KMS-11 (cell line): ENCODE measurements around the gene CYP51A1.

Source experiments
- H2AFZ ChIP-seq: fragments of 200-600 bp; sonication (generic); 2 replicates; pipeline ENCODE4 v1.6.1; 2016; ENCODE audit warnings: antibody characterized with exemption, mixed run types, low read depth
- H3K27ac ChIP-seq: fragments of 200-600 bp; sonication (generic); 2 replicates; pipeline ENCODE4 v1.6.1; 2016; ENCODE audit warnings: mild to moderate bottlenecking, mixed run types
- H3K27me3 ChIP-seq: fragments of 200-600 bp; sonication (generic); 2 replicates; pipeline ENCODE4 v1.6.1; 2017; ENCODE audit warnings: mild to moderate bottlenecking, low read depth, mixed run types, moderate library complexity; ENCODE audit not compliant: insufficient read depth
- H3K36me3 ChIP-seq: fragments of 200-600 bp; sonication (generic); 2 replicates; pipeline ENCODE4 v1.6.1; 2017; ENCODE audit warnings: mild to moderate bottlenecking, mixed run types; ENCODE audit not compliant: insufficient read depth
- H3K4me1 ChIP-seq: fragments of 200-600 bp; sonication (generic); 2 replicates; pipeline ENCODE4 v1.6.1; 2016; ENCODE audit warnings: mild to moderate bottlenecking, low read depth, mixed run types; ENCODE audit not compliant: poor library complexity, severe bottlenecking
- H3K4me2 ChIP-seq: fragments of 200-600 bp; sonication (generic); 2 replicates; pipeline ENCODE4 v1.7.0; 2016; ENCODE audit warnings: mild to moderate bottlenecking, mixed run types
- H3K4me3 ChIP-seq: fragments of 200-600 bp; sonication (generic); IDR thresholded peaks from 2 replicates; pipeline ENCODE4 v1.6.1; 2017; ENCODE audit warnings: low read depth, low read length, mixed read lengths; ENCODE audit not compliant: insufficient read depth
- H3K79me2 ChIP-seq: fragments of 200-600 bp; sonication (generic); 2 replicates; pipeline ENCODE4 v1.6.1; 2016; ENCODE audit warnings: low read depth, mixed run types; ENCODE audit not compliant: insufficient read depth
- H3K9ac ChIP-seq: fragments of 200-600 bp; sonication (generic); 2 replicates; pipeline ENCODE4 v1.6.1; 2016; ENCODE audit warnings: mild to moderate bottlenecking, mixed run types
- H4K20me1 ChIP-seq: fragments of 200-600 bp; sonication (generic); 2 replicates; pipeline ENCODE4 v1.6.1; 2016; ENCODE audit warnings: mild to moderate bottlenecking, mixed run types; ENCODE audit not compliant: insufficient read depth
- TF ChIP-seq, protein P1 (sequence below): fragments of 200-600 bp; sonication (generic); conservative IDR thresholded peaks from 2 replicates; pipeline ENCODE4 v1.6.1; 2017; ENCODE audit warnings: low read depth, mild to moderate bottlenecking, antibody characterized with exemption, low read length, moderate library complexity, mixed read lengths

The CYP51A1 gene

DNA sequence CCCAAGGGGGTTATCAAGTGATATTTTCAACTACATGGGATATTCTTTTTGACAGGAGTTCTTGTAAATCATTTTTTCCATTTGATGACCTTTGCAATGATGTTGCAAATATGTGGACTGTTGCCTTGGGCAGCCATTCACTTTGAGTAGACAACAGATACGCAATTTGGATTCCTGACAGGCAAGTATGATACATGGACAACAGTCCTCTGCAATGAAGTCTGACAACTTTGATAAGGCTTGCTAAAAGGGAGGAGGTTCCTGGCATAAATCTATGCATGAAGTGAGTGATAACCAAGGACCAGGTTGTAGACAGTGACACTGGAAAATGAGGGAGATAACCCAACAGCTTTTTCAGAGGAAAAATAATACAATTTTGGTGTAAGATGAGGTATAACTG lies 27.0 kb upstream of the CYP51A1 start:
- no peak overlapping the region for H2AFZ ChIP-seq
- no peak overlapping the region for H3K4me3 ChIP-seq
- TF ChIP-seq, protein P1, sequence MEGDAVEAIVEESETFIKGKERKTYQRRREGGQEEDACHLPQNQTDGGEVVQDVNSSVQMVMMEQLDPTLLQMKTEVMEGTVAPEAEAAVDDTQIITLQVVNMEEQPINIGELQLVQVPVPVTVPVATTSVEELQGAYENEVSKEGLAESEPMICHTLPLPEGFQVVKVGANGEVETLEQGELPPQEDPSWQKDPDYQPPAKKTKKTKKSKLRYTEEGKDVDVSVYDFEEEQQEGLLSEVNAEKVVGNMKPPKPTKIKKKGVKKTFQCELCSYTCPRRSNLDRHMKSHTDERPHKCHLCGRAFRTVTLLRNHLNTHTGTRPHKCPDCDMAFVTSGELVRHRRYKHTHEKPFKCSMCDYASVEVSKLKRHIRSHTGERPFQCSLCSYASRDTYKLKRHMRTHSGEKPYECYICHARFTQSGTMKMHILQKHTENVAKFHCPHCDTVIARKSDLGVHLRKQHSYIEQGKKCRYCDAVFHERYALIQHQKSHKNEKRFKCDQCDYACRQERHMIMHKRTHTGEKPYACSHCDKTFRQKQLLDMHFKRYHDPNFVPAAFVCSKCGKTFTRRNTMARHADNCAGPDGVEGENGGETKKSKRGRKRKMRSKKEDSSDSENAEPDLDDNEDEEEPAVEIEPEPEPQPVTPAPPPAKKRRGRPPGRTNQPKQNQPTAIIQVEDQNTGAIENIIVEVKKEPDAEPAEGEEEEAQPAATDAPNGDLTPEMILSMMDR, result no peak
- H3K79me2 ChIP-seq, result no peaks in the 10 kb centered on the region
- H3K4me2 ChIP-seq, result no peak overlapping the region
- no peaks in the 10 kb centered on the region for H3K36me3 ChIP-seq
- H4K20me1 ChIP-seq, result no peaks in the 10 kb centered on the region
- H3K9ac ChIP-seq, result no peak overlapping the region
- H3K27me3 ChIP-seq, result no peaks in the 10 kb centered on the region
- no peaks in the 10 kb centered on the region for H3K4me1 ChIP-seq
- H3K27ac ChIP-seq, result no peak overlapping the region

DNA sequence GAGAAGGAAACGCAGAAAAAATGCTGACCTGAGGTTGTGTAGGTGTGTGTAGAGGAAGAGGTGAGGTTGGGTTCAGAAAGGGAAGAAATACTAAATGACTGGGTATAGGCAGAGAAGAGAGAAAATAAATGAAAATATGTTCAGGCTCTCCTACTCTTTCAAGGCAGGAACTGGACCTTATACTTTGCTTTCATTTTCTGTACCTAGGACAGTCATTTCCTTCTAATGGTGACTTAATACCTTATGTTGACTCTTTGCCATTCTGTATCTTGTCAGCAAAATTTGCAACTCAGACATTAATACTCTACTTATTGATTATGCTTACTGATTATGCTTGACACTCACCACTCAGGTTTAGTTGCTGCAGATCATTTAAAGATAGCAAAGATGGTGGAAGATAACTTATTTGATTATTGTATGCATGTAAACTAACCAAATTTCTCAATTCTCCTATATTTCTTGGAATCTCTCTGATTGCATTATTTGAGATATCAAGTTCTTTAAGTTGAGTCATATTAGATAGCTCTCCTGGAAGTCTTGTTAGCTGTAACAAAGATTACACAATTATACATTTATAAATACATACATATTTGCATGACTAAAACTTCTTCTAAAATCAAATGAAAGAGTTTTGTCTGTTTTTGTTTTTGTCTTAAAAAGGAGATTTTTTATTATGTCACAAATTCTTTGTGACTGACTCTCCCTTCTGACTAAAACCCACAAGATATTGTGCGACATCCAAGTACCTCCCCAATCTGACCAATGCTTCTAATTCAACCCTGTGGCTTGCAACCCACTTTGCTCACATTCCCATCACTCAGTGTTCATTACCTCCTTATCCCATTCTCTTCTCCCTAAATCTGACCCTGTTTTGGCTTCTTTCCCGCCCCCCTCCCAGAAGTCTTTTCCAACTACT lies 24.6 kb upstream of the CYP51A1 start:
- H3K4me3 ChIP-seq, result no peak overlapping the region
- H3K4me2 ChIP-seq, result no peak overlapping the region
- no peak overlapping the region for H3K27ac ChIP-seq
- TF ChIP-seq, protein P1, result no peak
- H3K36me3 ChIP-seq, result no peaks in the 10 kb centered on the region
- no peak overlapping the region for H3K9ac ChIP-seq
- H2AFZ ChIP-seq, result no peak overlapping the region
- no peaks in the 10 kb centered on the region for H4K20me1 ChIP-seq
- H3K79me2 ChIP-seq, result no peaks in the 10 kb centered on the region
- no peaks in the 10 kb centered on the region for H3K4me1 ChIP-seq
- H3K27me3 ChIP-seq, result no peaks in the 10 kb centered on the region

DNA sequence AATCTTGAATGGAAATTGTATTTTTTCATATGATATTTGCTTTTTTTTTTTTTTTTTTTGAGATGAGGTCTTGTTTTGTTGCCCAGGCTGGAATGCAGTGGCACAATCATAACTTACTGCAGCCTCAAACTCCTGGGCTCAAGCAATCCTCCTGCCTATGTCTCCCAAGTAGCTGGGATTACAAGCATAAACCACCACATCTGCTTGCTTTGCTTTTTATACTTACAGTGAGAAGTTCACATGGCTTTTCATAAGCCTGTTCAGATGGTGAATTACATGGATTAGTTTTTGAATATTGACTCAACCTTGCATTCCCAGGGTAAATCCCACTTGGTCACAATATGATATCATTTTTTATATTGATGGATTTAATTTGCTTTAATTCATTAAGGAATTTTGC lies 22.7 kb upstream of the CYP51A1 start:
- TF ChIP-seq, protein P1, result no peak
- Histone ChIP-seq H4K20me1 (no peaks in the 10 kb centered on the region), H3K27ac (no peak overlapping the region), H3K36me3 (no peaks in the 10 kb centered on the region), H3K79me2 (no peaks in the 10 kb centered on the region), H2AFZ (no peak overlapping the region), H3K4me3 (no peak overlapping the region), H3K4me2 (no peak overlapping the region), H3K27me3 (no peaks in the 10 kb centered on the region), H3K4me1 (no peaks in the 10 kb centered on the region), H3K9ac (no peak overlapping the region)

DNA sequence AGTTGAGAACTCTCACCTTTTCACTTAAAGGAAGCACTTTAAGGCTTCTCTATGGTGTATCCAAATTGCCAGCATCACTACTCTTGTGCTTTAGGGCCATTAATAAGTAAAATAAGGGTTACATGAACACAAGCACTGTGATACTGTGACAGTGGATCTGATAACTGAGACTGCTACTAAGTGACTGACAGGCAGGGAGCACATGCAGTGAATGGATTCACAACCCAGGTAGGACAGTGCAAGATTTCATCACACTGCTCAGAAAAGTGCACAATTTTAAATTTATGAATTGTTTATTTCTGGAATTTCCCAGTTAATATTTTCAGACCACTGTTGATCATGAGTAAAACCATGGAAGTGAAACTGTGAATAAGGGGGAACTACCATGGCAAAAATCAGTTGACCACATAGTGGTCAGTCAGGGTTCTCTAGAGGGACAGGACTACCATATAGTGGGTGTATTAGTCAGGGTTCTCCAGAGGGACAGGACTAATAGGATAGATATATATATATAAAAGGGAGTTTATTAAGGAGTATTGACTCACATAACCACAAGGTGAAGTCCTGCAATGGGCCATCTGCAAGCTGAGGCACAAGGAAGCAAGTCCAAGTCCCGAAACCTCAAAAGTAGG lies 20.9 kb upstream of the CYP51A1 start:
- TF ChIP-seq, protein P1, result no peak
- no peak overlapping the region for H3K4me2 ChIP-seq

More for the DNA sequence above, 20.9 kb upstream of the CYP51A1 start:
- Histone ChIP-seq H3K27ac (no peak overlapping the region), H3K4me1 (no peaks in the 10 kb centered on the region), H3K79me2 (no peaks in the 10 kb centered on the region), H3K36me3 (no peaks in the 10 kb centered on the region), H3K27me3 (no peaks in the 10 kb centered on the region), H3K9ac (no peak overlapping the region), H2AFZ (no peak overlapping the region), H4K20me1 (no peaks in the 10 kb centered on the region), H3K4me3 (no peak overlapping the region)
